Thoracic aorta (tissue), 2 donors: ENCODE measurements around the gene GPC6. TPM values are rescaled to one million over a fixed set of nuclear protein-coding genes. Genes with fewer than 3 reads are reported as not detected.

Experiments
- ATAC-seq: fragments of 150-250 bp; one replicate; pipeline ENCODE4 v1.8.0; 2017; ENCODE audit warnings: low read depth; ENCODE audit not compliant: insufficient number of reproducible peaks, low FRiP score
- DNase-seq: peaks from one replicate; pipeline ENCODE4 v3.0.0-alpha.2; 2020; ENCODE audit warnings: low spot score
- H3K27ac ChIP-seq, 2 donors: fragments of 200-600 bp; sonication (generic); 1 replicate in 1 of 2; 2 replicates in 1 of 2; pipeline ENCODE4 v1.5.1; 2016; ENCODE audit warnings: mild to moderate bottlenecking in 2 of 2, moderate library complexity in 2 of 2
- H3K27me3 ChIP-seq: fragments of 200-600 bp; sonication (generic); replicated peaks from 2 replicates; pipeline ENCODE4 v1.6.0; 2016; ENCODE audit warnings: mild to moderate bottlenecking; ENCODE audit not compliant: insufficient read depth
- H3K36me3 ChIP-seq: fragments of 200-600 bp; sonication (generic); one replicate; pipeline ENCODE4 v1.5.1; 2016
- H3K4me1 ChIP-seq, 2 donors: fragments of 200-600 bp; sonication (generic); 1 replicate in 1 of 2; 2 replicates in 1 of 2; pipeline versions ENCODE4 v1.5.1 to v1.6.0; 2016; ENCODE audit warnings: low read depth in 2 of 2, mild to moderate bottlenecking in 1 of 2; ENCODE audit not compliant: control insufficient read depth in 1 of 2
- H3K4me3 ChIP-seq: fragments of 200-600 bp; sonication (generic); 2 replicates; pipeline ENCODE4 v1.5.1; 2016; ENCODE audit warnings: mild to moderate bottlenecking
- H3K9me3 ChIP-seq: fragments of 200-600 bp; sonication (generic); 2 replicates; pipeline ENCODE4 v1.5.1; 2016
- CTCF ChIP-seq: fragments of 200-600 bp; sonication (generic); IDR thresholded peaks from one replicate; pipeline ENCODE4 v1.5.1; 2019; ENCODE audit warnings: antibody characterized with exemption
- total RNA-seq, 2 donors: library from RNA; depleted of rRNA; stranded (reverse); fragments of >200 nt; gene quantifications; one replicate each; pipeline versions ENCODE4 v1.1.0 to v1.2.3, GENCODE V29; 2016

Gene GPC6
- total RNA-seq, 2 donors from 2014 or later: 34.9 to 56.4 TPM

- no peaks in the 10 kb centered on the region for H3K9me3 ChIP-seq
- ATAC-seq: no peak
- no peak for DNase-seq
- no peak for TF ChIP-seq CTCF
- no peaks in the 10 kb centered on the region for H3K27me3 ChIP-seq
- H3K4me3 ChIP-seq: no peak overlapping the region
- H3K4me1 ChIP-seq: peaks cover 0 to 4% of the 10 kb centered on the region in 2 donors
- no peaks in the 10 kb centered on the region for H3K36me3 ChIP-seq
- no peak overlapping the region for H3K27ac ChIP-seq
Observed at GRCh38 chr13:93927431-93927830, 700.8 kb downstream of the GPC6 start.

- Histone ChIP-seq H3K9me3 (no peaks in the 10 kb centered on the region), H3K4me3 (no peak overlapping the region), H3K27ac (no peak overlapping the region), H3K4me1 (no peaks in the 10 kb centered on the region), H3K27me3 (no peaks in the 10 kb centered on the region), H3K36me3 (no peaks in the 10 kb centered on the region)
- TF ChIP-seq CTCF: no peak
- ATAC-seq: no peak
- no peak for DNase-seq
Observed at GRCh38 chr13:93932901-93933300, 706.3 kb downstream of the GPC6 start.

GRCh38 chr13:93936901-93937300 is 710.3 kb downstream of the GPC6 start:
- H3K27me3 ChIP-seq: no peaks in the 10 kb centered on the region
- no peak overlapping the region for H3K27ac ChIP-seq
- ATAC-seq (no peak), DNase-seq (no peak)
- no peak for TF ChIP-seq CTCF
- H3K36me3 ChIP-seq: no peaks in the 10 kb centered on the region
- no peaks in the 10 kb centered on the region for H3K9me3 ChIP-seq
- peaks cover 0 to 8% of the 10 kb centered on the region in 2 donors for H3K4me1 ChIP-seq
- no peak overlapping the region for H3K4me3 ChIP-seq

- DNase-seq (no peak), ATAC-seq (no peak)
- Histone ChIP-seq H3K4me3 (no peak overlapping the region), H3K9me3 (no peaks in the 10 kb centered on the region), H3K36me3 (no peaks in the 10 kb centered on the region), H3K27ac (no peak overlapping the region), H3K4me1 (peaks cover 0 to 10% of the 10 kb centered on the region in 2 donors), H3K27me3 (no peaks in the 10 kb centered on the region)
- no peak for TF ChIP-seq CTCF
Observed at GRCh38 chr13:93941444-93941843, 714.8 kb downstream of the GPC6 start.

GRCh38 chr13:93942016-93942415 is 715.4 kb downstream of the GPC6 start:
- ATAC-seq: no peak
- no peaks in the 10 kb centered on the region for H3K9me3 ChIP-seq
- H3K4me3 ChIP-seq: no peak overlapping the region
- DNase-seq: no peak
- H3K27me3 ChIP-seq: no peaks in the 10 kb centered on the region
- H3K36me3 ChIP-seq: no peaks in the 10 kb centered on the region
- TF ChIP-seq CTCF: no peak
- no peak overlapping the region for H3K27ac ChIP-seq
- H3K4me1 ChIP-seq: peaks cover 0 to 10% of the 10 kb centered on the region in 2 donors
